Measurements from ENCODE around the gene RPUSD4.

RPUSD4 gene

DNA sequence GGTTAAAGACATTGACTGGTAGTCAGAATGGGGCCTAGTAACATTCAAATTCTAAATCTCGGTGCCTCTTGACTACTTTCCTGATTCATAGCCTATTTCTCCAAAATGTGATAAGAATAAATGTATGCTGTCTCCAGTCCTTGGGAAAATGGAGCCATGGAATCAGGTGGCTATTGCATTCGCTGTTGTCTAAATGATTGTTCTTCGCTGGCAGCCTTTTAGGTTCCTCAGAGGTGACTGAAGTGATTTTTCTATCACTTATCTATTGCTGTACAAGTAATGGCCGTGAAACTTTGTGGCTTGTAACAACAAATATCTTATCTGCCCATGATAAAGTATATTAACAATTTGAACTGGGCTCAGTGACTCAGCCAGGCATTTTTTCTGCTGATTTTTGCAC is 41.8 kb upstream of the RPUSD4 start:
- Histone ChIP-seq H3K27me3 (replicated peaks) (no peaks in the 10 kb centered on the region), H3K27ac (no peak overlapping the region), H3K36me3 (replicated peaks) (peaks cover 10% of the 10 kb centered on the region), H3K4me3 (ENCODE audit: low read depth, low read length) (no peak overlapping the region)
- DNase-seq, result no peak
- TF ChIP-seq, protein P1, sequence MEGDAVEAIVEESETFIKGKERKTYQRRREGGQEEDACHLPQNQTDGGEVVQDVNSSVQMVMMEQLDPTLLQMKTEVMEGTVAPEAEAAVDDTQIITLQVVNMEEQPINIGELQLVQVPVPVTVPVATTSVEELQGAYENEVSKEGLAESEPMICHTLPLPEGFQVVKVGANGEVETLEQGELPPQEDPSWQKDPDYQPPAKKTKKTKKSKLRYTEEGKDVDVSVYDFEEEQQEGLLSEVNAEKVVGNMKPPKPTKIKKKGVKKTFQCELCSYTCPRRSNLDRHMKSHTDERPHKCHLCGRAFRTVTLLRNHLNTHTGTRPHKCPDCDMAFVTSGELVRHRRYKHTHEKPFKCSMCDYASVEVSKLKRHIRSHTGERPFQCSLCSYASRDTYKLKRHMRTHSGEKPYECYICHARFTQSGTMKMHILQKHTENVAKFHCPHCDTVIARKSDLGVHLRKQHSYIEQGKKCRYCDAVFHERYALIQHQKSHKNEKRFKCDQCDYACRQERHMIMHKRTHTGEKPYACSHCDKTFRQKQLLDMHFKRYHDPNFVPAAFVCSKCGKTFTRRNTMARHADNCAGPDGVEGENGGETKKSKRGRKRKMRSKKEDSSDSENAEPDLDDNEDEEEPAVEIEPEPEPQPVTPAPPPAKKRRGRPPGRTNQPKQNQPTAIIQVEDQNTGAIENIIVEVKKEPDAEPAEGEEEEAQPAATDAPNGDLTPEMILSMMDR (IDR thresholded peaks at IDR 0.05; ENCODE audit: low read depth, low read length, missing control alignments), result no peak
- in situ Hi-C loops (cut with HindIII; ENCODE audit: low pct_ligation_motif_present, low sequenced_read_pairs), result no loop called here

DNA sequence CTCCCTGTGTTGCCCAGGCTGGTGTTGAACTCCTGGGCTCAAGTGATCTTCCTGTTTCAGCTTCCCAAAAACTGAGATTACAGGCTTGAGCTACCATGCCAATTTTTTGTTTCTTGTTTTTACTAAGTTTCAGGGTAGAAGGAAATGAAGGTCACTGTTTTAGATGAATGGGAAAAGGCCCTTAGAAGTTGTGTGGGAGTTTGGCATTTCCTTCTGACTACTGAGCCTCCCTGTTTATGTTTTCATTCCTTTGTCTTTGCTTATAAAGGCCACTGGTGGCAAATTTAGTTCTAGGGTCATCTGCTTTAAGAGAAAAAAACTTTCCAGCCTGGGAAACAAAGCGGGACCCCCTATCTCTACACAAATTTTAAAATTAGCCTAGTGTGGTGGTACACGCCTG is 35.2 kb upstream of the RPUSD4 start:
- DNase-seq, result peak; percentile 36
- TF ChIP-seq, protein P1 (IDR thresholded peaks at IDR 0.05; ENCODE audit: low read depth, low read length, missing control alignments), result no peak
- in situ Hi-C loops (cut with HindIII; ENCODE audit: low pct_ligation_motif_present, low sequenced_read_pairs), result no loop called here
- no peaks in the 10 kb centered on the region for H3K27me3 ChIP-seq (replicated peaks)
- H3K36me3 ChIP-seq (replicated peaks), result peaks cover 4% of the 10 kb centered on the region
- H3K4me3 ChIP-seq (ENCODE audit: low read depth, low read length), result no peak overlapping the region
- no peak overlapping the region for H3K27ac ChIP-seq

DNA sequence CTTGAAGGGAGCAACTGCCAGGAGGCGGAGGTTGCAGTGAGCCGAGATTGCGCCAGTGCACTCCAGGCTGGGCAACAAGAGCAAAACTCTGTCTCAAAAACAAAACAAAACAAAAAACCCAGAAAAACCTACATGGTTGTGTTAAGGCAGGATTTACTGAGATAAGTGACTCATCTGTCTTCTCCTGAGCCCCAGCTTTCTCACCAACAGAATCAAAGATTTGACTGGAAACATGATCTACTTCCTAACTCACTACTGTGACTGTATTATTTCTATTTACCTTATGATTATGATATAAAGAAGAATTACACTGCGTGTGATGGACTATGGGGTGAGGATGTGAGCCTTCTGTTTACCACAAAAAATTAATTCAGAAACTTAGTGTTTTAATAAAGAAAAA is 21.9 kb upstream of the RPUSD4 start:
- in situ Hi-C loops (cut with HindIII; ENCODE audit: low pct_ligation_motif_present, low sequenced_read_pairs), result no loop called here
- TF ChIP-seq, protein P1 (IDR thresholded peaks at IDR 0.05; ENCODE audit: low read depth, low read length, missing control alignments), result no peak
- Histone ChIP-seq H3K4me3 (ENCODE audit: low read depth, low read length) (no peak overlapping the region), H3K27me3 (replicated peaks) (no peaks in the 10 kb centered on the region), H3K36me3 (replicated peaks) (no peaks in the 10 kb centered on the region), H3K27ac (peak overlapping the region; percentile 51)
- peak; percentile 65 for DNase-seq

DNA sequence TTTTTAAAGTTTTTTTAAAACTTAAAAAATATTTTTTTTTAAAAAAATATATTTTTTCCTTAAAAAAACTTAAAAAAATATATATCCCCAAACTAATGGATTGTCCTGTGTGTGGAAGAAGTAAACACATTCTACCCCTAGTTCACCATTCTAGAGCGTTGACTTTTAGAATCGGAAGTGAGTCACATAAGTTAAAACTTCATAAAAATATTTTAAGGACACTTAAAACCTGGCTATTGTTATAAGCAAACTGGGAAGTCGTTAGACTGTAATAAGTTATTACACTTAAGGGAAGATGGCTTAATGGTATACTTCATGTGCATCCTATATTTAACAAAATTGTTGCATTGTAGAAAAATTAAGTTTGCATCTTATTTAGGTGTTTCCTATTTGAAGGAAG is 21.2 kb upstream of the RPUSD4 start:
- in situ Hi-C loops (cut with HindIII; ENCODE audit: low pct_ligation_motif_present, low sequenced_read_pairs), result no loop called here
- Histone ChIP-seq H3K4me3 (ENCODE audit: low read depth, low read length) (no peak overlapping the region), H3K27me3 (replicated peaks) (no peaks in the 10 kb centered on the region), H3K27ac (no peak overlapping the region), H3K36me3 (replicated peaks) (no peaks in the 10 kb centered on the region)
- DNase-seq, result no peak
- TF ChIP-seq, protein P1 (IDR thresholded peaks at IDR 0.05; ENCODE audit: low read depth, low read length, missing control alignments), result no peak

DNA sequence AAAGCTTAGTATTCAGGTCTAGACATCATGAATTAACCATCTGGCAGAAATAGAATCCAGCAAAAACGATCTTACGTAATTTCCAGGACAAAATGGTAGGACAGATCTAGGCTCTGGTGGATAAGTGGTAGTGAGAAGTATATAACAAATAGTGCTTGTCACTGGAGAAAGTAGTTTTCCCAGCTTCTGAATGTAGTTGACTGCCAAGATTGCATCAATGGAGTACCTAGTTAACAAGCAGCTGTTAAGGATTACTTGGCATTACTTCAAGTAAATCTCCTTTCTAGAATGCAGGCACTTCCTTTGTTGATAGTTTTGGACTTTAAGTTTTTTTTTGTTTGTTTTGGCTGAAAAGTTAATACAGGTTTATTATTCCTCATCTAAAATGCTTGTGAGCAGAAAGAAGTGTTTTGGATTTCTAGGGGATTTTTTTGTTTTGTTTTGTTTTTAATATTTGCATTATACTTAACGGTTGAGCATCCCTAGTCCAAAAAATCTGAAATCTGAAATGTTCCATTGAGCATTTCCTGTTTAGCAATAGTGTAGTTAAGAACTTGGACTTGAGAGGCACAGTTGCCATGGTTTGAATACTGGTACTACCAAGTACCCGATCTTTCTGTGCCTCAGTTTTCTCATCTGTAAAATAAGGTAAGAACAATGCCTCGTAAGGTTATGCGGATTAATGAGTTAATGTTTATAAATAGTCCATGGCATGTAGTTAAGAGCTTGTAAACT is 20.4 kb upstream of the RPUSD4 start:
- in situ Hi-C loops (cut with HindIII; ENCODE audit: low pct_ligation_motif_present, low sequenced_read_pairs), result no loop called here
- no peak for DNase-seq

More for the DNA sequence above, 20.4 kb upstream of the RPUSD4 start:
- H3K27me3 ChIP-seq (replicated peaks), result no peaks in the 10 kb centered on the region
- TF ChIP-seq, protein P1 (IDR thresholded peaks at IDR 0.05; ENCODE audit: low read depth, low read length, missing control alignments), result no peak
- H3K36me3 ChIP-seq (replicated peaks), result no peaks in the 10 kb centered on the region
- H3K27ac ChIP-seq, result no peak overlapping the region
- no peak overlapping the region for H3K4me3 ChIP-seq (ENCODE audit: low read depth, low read length)
